CD4-positive, CD25-positive, alpha-beta regulatory T cell (primary cell): Measurements from ENCODE around the gene PTBP3. TPM values are rescaled to one million over a fixed set of nuclear protein-coding genes. Genes with fewer than 3 reads are reported as not detected.
"Not testable (repeated sequence)": the region's sequence is repeated elsewhere in the genome, so short reads cannot be mapped to it uniquely, and the experiment has no call there.

Experiments used
- ATAC-seq, 2 donors: fragments of 150-1000 bp; cut with Tn5 transposase; one replicate each; pipeline ENCODE4 v1.10.0; 2021; ENCODE audit warnings: low read depth in 2 of 2, moderate number of reproducible peaks in 2 of 2, moderate library complexity in 1 of 2
- DNase-seq, 3 donors: peaks; one replicate each; pipeline versions ENCODE4 v3.0.0 to v3.0.0-alpha.2; 2012 to 2022; ENCODE audit warnings: mixed read lengths in 1 of 3
- H3K27ac ChIP-seq: one replicate; pipeline ENCODE4 v1.7.0; 2013; ENCODE audit warnings: mild to moderate bottlenecking, low read length; ENCODE audit not compliant: insufficient read depth, poor library complexity, severe bottlenecking
- H3K27me3 ChIP-seq: one replicate; pipeline ENCODE4 v1.7.0; 2013; ENCODE audit warnings: low read length; ENCODE audit not compliant: control insufficient read depth, insufficient read depth
- H3K36me3 ChIP-seq: one replicate; pipeline ENCODE4 v1.7.0; 2013; ENCODE audit warnings: mild to moderate bottlenecking, low read length, moderate library complexity; ENCODE audit not compliant: control insufficient read depth, insufficient read depth
- H3K4me1 ChIP-seq: 2 replicates; pipeline ENCODE4 v1.7.0; 2013; ENCODE audit warnings: mild to moderate bottlenecking, low read length; ENCODE audit not compliant: insufficient read depth, control insufficient read depth, poor library complexity, severe bottlenecking
- H3K4me3 ChIP-seq: one replicate; pipeline ENCODE4 v1.7.0; 2013; ENCODE audit warnings: low read depth, mild to moderate bottlenecking, low read length, moderate library complexity
- H3K9me3 ChIP-seq, 2 experiments: 1 replicate in 1 of 2; 2 replicates in 1 of 2; pipeline ENCODE4 v1.7.0; 2013; ENCODE audit warnings: low read length in 2 of 2, mild to moderate bottlenecking in 1 of 2, moderate library complexity in 1 of 2; ENCODE audit not compliant: control insufficient read depth in 2 of 2
- H3K27ac Mint-ChIP-seq, 3 donors: one replicate each; pipeline ENCODE4 v1.8.0; 2020 to 2022; ENCODE audit warnings: mild to moderate bottlenecking in 3 of 3, mixed read lengths in 3 of 3, moderate library complexity in 2 of 3
- H3K27me3 Mint-ChIP-seq: one replicate; pipeline ENCODE4 v1.8.0; 2022; ENCODE audit warnings: mild to moderate bottlenecking, mixed read lengths
- H3K36me3 Mint-ChIP-seq: one replicate; pipeline ENCODE4 v1.8.0; 2020; ENCODE audit warnings: mixed read lengths
- H3K4me1 Mint-ChIP-seq, 4 donors: one replicate each; pipeline ENCODE4 v1.8.0; 2020 to 2022; ENCODE audit warnings: mixed read lengths in 4 of 4, mild to moderate bottlenecking in 1 of 4
- H3K4me3 Mint-ChIP-seq, 4 donors: one replicate each; pipeline ENCODE4 v1.8.0; 2020 to 2022; ENCODE audit warnings: mild to moderate bottlenecking in 4 of 4, mixed read lengths in 4 of 4, moderate library complexity in 3 of 4
- H3K9me3 Mint-ChIP-seq, 7 donors: one replicate each; pipeline ENCODE4 v1.8.0; 2020 to 2022; ENCODE audit warnings: mixed read lengths in 7 of 7, mild to moderate bottlenecking in 3 of 7, moderate library complexity in 2 of 7
- polyA plus RNA-seq, 4 donors: library from polyadenylated mRNA; unstranded; fragments of 300-500 nt; fragmentation: Illumina TruSeq; gene quantifications; one replicate each; pipeline ENCODE4 v1.2.3, GENCODE V29; 2021
- total RNA-seq: library from RNA; stranded (reverse); gene quantifications from one replicate; pipeline ENCODE4 v1.2.3, GENCODE V29; 2022

PTBP3 gene
- total and polyA plus RNA-seq, 5 donors from 2014 or later = 49.5 to 144 (median 53.3) TPM

- Histone ChIP-seq H3K9me3 (peaks cover 5 to 24% of the 10 kb centered on the region in 2 experiments), H3K36me3 (peaks cover 24% of the 10 kb centered on the region)
- Mint-ChIP-seq H3K9me3 (peaks cover 3 to 37% (median 9%) of the 10 kb centered on the region in 7 donors), H3K36me3 (peaks cover 51% of the 10 kb centered on the region), H3K4me1 (peaks cover 34 to 52% (median 44%) of the 10 kb centered on the region in 4 donors)
- H3K27ac Mint-ChIP-seq, H3K4me3 ChIP-seq, DNase-seq, H3K27me3 ChIP-seq, H3K4me1 ChIP-seq, ATAC-seq, H3K27me3 Mint-ChIP-seq, H3K4me3 Mint-ChIP-seq, H3K27ac ChIP-seq: not testable (repeated sequence)
Observed at GRCh38 chr9:112282841-112283240, 50.6 kb downstream of the PTBP3 start.

GRCh38 chr9:112280904-112281303, 52.5 kb downstream of the PTBP3 start:
- no peak for DNase-seq
- H3K4me3 Mint-ChIP-seq = no peak overlapping the region

GRCh38 chr9:112279501-112279900, 53.9 kb downstream of the PTBP3 start:
- DNase-seq (no peak), ATAC-seq (no peak)
- Histone ChIP-seq H3K27me3 (no peaks in the 10 kb centered on the region), H3K27ac (no peak overlapping the region), H3K9me3 (peaks cover 5 to 12% of the 10 kb centered on the region in 2 experiments), H3K4me1 (peaks cover 3% of the 10 kb centered on the region), H3K36me3 (peaks cover 18% of the 10 kb centered on the region), H3K4me3 (no peak overlapping the region)
- peaks cover 50 to 66% (median 59%) of the 10 kb centered on the region in 4 donors for H3K4me1 Mint-ChIP-seq
- no peak overlapping the region for H3K4me3 Mint-ChIP-seq
- peaks cover 25% of the 10 kb centered on the region for H3K36me3 Mint-ChIP-seq
- H3K27ac Mint-ChIP-seq = no peak overlapping the region
- no peaks in the 10 kb centered on the region for H3K27me3 Mint-ChIP-seq
- peaks cover 0 to 19% (median 2%) of the 10 kb centered on the region in 7 donors for H3K9me3 Mint-ChIP-seq

More at GRCh38 chr9:112280904-112281303, 52.5 kb downstream of the PTBP3 start:
- no peak for ATAC-seq
- Mint-ChIP-seq H3K27ac (no peak overlapping the region), H3K4me1 (peaks cover 44 to 60% (median 51%) of the 10 kb centered on the region in 4 donors), H3K9me3 (peaks cover 3 to 29% (median 8%) of the 10 kb centered on the region in 7 donors), H3K27me3 (no peaks in the 10 kb centered on the region), H3K36me3 (peaks cover 36% of the 10 kb centered on the region)
- Histone ChIP-seq H3K27me3 (no peaks in the 10 kb centered on the region), H3K9me3 (peaks cover 5 to 24% of the 10 kb centered on the region in 2 experiments), H3K36me3 (peaks cover 19% of the 10 kb centered on the region), H3K4me3 (no peak overlapping the region), H3K27ac (no peak overlapping the region), H3K4me1 (peaks cover under 1% of the 10 kb centered on the region)

- DNase-seq (no peak), ATAC-seq (no peak)
- Mint-ChIP-seq H3K27me3 (no peaks in the 10 kb centered on the region), H3K36me3 (peaks cover 14% of the 10 kb centered on the region), H3K9me3 (peaks cover 0 to 5% (median 0%) of the 10 kb centered on the region in 7 donors), H3K4me1 (peaks cover 57 to 74% (median 71%) of the 10 kb centered on the region in 4 donors), H3K4me3 (peak overlapping the region in 1 of 4 donors; percentile 18), H3K27ac (peak overlapping the region in 2 of 3 donors; percentile 37 to 78)
- Histone ChIP-seq H3K4me1 (peaks cover 8% of the 10 kb centered on the region), H3K27me3 (no peaks in the 10 kb centered on the region), H3K36me3 (peaks cover 9% of the 10 kb centered on the region), H3K4me3 (no peak overlapping the region), H3K27ac (no peak overlapping the region), H3K9me3 (no peaks in the 10 kb centered on the region)
Observed at GRCh38 chr9:112278152-112278551, 55.3 kb downstream of the PTBP3 start.

- H3K9me3 Mint-ChIP-seq = no peaks in the 10 kb centered on the region
- peak overlapping the region in 2 of 3 donors; percentile 41 to 80 for H3K27ac Mint-ChIP-seq
- no peak overlapping the region for H3K4me3 Mint-ChIP-seq
- Histone ChIP-seq H3K27me3 (no peaks in the 10 kb centered on the region), H3K4me3 (no peak overlapping the region), H3K36me3 (peaks cover 9% of the 10 kb centered on the region), H3K9me3 (no peaks in the 10 kb centered on the region), H3K4me1 (peaks cover 8% of the 10 kb centered on the region), H3K27ac (no peak overlapping the region)
- peaks cover 12% of the 10 kb centered on the region for H3K36me3 Mint-ChIP-seq
- no peak for ATAC-seq
- DNase-seq = no peak
- H3K27me3 Mint-ChIP-seq = no peaks in the 10 kb centered on the region
- H3K4me1 Mint-ChIP-seq = peaks cover 55 to 80% (median 66%) of the 10 kb centered on the region in 4 donors
Observed at GRCh38 chr9:112274600-112274999, 58.8 kb downstream of the PTBP3 start.

GRCh38 chr9:112273876-112274275, 59.5 kb downstream of the PTBP3 start:
- Mint-ChIP-seq H3K27ac (no peak overlapping the region), H3K36me3 (peaks cover 12% of the 10 kb centered on the region), H3K9me3 (no peaks in the 10 kb centered on the region), H3K4me1 (peaks cover 51 to 77% (median 68%) of the 10 kb centered on the region in 4 donors), H3K27me3 (no peaks in the 10 kb centered on the region), H3K4me3 (peak overlapping the region in 1 of 4 donors; percentile 13)
- H3K4me3 ChIP-seq = peak overlapping the region; percentile 4
- H3K9me3 ChIP-seq = no peaks in the 10 kb centered on the region
- H3K27ac ChIP-seq = no peak overlapping the region
- no peak for ATAC-seq
- H3K4me1 ChIP-seq = peaks cover 8% of the 10 kb centered on the region
- DNase-seq = no peak
- H3K36me3 ChIP-seq = peaks cover 5% of the 10 kb centered on the region
- no peaks in the 10 kb centered on the region for H3K27me3 ChIP-seq

- H3K27me3 Mint-ChIP-seq = no peaks in the 10 kb centered on the region
- ATAC-seq (no peak), DNase-seq (no peak)
- peaks cover 22% of the 10 kb centered on the region for H3K36me3 Mint-ChIP-seq
- peaks cover 20% of the 10 kb centered on the region for H3K36me3 ChIP-seq
- peak overlapping the region in 1 of 3 donors; percentile 68 for H3K27ac Mint-ChIP-seq
- no peaks in the 10 kb centered on the region for H3K9me3 ChIP-seq
- H3K4me1 Mint-ChIP-seq = peaks cover 38 to 57% (median 52%) of the 10 kb centered on the region in 4 donors
- H3K9me3 Mint-ChIP-seq = no peaks in the 10 kb centered on the region
- no peak overlapping the region for H3K4me3 ChIP-seq
- no peak overlapping the region for H3K4me3 Mint-ChIP-seq
- peaks cover 8% of the 10 kb centered on the region for H3K4me1 ChIP-seq
- H3K27ac ChIP-seq = no peak overlapping the region
- H3K27me3 ChIP-seq = no peaks in the 10 kb centered on the region
Observed at GRCh38 chr9:112271466-112272098, 61.8 kb downstream of the PTBP3 start.

GRCh38 chr9:112268413-112268812, 65.0 kb downstream of the PTBP3 start:
- no peaks in the 10 kb centered on the region for H3K9me3 Mint-ChIP-seq
- H3K36me3 ChIP-seq = peaks cover 26% of the 10 kb centered on the region
- no peak overlapping the region for H3K4me3 Mint-ChIP-seq
- no peaks in the 10 kb centered on the region for H3K27me3 ChIP-seq
- peaks cover 36% of the 10 kb centered on the region for H3K36me3 Mint-ChIP-seq
- peaks cover 1% of the 10 kb centered on the region for H3K4me1 ChIP-seq
- ATAC-seq = no peak
- H3K27ac Mint-ChIP-seq = no peak overlapping the region
- H3K4me3 ChIP-seq = no peak overlapping the region
- DNase-seq = no peak
- no peak overlapping the region for H3K27ac ChIP-seq
- H3K9me3 ChIP-seq = no peaks in the 10 kb centered on the region
- H3K27me3 Mint-ChIP-seq = no peaks in the 10 kb centered on the region
- peaks cover 34 to 54% (median 41%) of the 10 kb centered on the region in 4 donors for H3K4me1 Mint-ChIP-seq
